22Rv1 (cell line): ENCODE results near the gene AFAP1L2.

Source experiments
- CTCF ChIP-seq: fragments of 450-650 bp; IDR thresholded peaks from 2 replicates; pipeline ENCODE4 v1.5.1; 2017; ENCODE audit warnings: mild to moderate bottlenecking
- ZFX ChIP-seq: fragments of 450-650 bp; IDR thresholded peaks from 2 replicates; pipeline ENCODE4 v1.6.1; 2017; ENCODE audit warnings: antibody characterized with exemption, borderline replicate concordance

DNA sequence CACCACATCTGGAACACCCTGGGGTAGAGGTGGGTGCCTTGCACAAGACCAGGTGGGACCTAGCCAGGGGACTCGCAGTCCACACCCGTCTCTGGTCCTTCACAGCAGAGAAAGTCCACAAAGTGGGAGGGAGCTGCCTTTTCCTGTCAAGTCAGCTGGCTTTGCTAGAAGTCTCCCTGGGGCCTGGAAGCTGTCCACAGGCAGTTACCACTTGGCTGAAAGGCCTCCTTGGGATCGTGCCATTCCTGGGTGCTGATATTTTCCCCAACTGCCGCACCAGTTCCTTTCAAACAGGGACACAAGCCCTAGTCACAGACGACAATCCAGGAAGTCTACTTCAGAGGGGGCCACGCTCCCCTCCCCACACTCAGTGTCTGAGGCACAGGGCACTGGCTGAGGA is 75.4 kb downstream of the AFAP1L2 start:
- TF ChIP-seq CTCF: no peak
- TF ChIP-seq ZFX: no peak
